Stimulated activated CD8-positive, alpha-beta memory T cell treated with anti-CD3 and anti-CD28 coated beads, Interleukin-15, amount 100 ng/mL, for 1 hour (primary cell): ENCODE data around the gene FLNA.

Experiments
- DNase-seq: peaks from one replicate; pipeline ENCODE4 v3.0.0-alpha.2; 2020; ENCODE audit warnings: low read depth

Gene FLNA

GRCh38 chrX:154378059-154378798, 3.8 kb upstream of the FLNA start:
- DNase-seq: no peak

GRCh38 chrX:154376774-154377173, 2.3 kb upstream of the FLNA start:
- DNase-seq: no peak

GRCh38 chrX:154375156-154375504, 696 bp upstream of the FLNA start:
- no peak for DNase-seq

- DNase-seq: no peak
Measured at GRCh38 chrX:154373340-154374306, 811 bp downstream of the FLNA start.

- no peak for DNase-seq
Measured at GRCh38 chrX:154372612-154373022, 1.8 kb downstream of the FLNA start.

GRCh38 chrX:154371789-154372300, 2.6 kb downstream of the FLNA start:
- DNase-seq: no peak

GRCh38 chrX:154371017-154371788, 3.2 kb downstream of the FLNA start:
- DNase-seq: peak; percentile 81

- no peak for DNase-seq
Measured at GRCh38 chrX:154370300-154371016, 4.0 kb downstream of the FLNA start.

- DNase-seq: peak; percentile 48
Measured at GRCh38 chrX:154369449-154370299, 4.8 kb downstream of the FLNA start.

GRCh38 chrX:154368630-154369448, 5.6 kb downstream of the FLNA start:
- peak; percentile 77 for DNase-seq

GRCh38 chrX:154367474-154368308, 6.7 kb downstream of the FLNA start:
- DNase-seq: no peak

- DNase-seq: no peak
Measured at GRCh38 chrX:154366666-154367055, 7.8 kb downstream of the FLNA start.

GRCh38 chrX:154365997-154366665, 8.3 kb downstream of the FLNA start:
- no peak for DNase-seq

GRCh38 chrX:154365052-154365600, 9.3 kb downstream of the FLNA start:
- DNase-seq: no peak

- no peak for DNase-seq
Measured at GRCh38 chrX:154363706-154364439, 10.6 kb downstream of the FLNA start.

GRCh38 chrX:154362085-154362742, 12.2 kb downstream of the FLNA start:
- no peak for DNase-seq
